HCT116 (cell line): Measurements from ENCODE around the gene HRH3.

ENCODE experiments used
- CEBPB ChIP-seq: IDR thresholded peaks from 2 replicates; pipeline ENCODE4 v1.6.1; 2012; ENCODE audit warnings: low read depth
- EZH2 ChIP-seq: fragments of 200-600 bp; sonication (generic); IDR thresholded peaks from 2 replicates; pipeline ENCODE4 v1.6.1; 2017; ENCODE audit warnings: antibody characterized with exemption, mixed run types
- TCF7L2 ChIP-seq: IDR thresholded peaks from 2 replicates; pipeline ENCODE4 v1.7.0; 2011; ENCODE audit warnings: borderline replicate concordance, inconsistent platforms; ENCODE audit not compliant: insufficient read depth, insufficient read length; ENCODE audit errors: extremely low read depth
- YY1 ChIP-seq: IDR thresholded peaks from 2 replicates; pipeline ENCODE4 v1.6.1; 2011; ENCODE audit warnings: low read length, low read depth, moderate library complexity, mild to moderate bottlenecking; ENCODE audit not compliant: insufficient replicate concordance; ENCODE audit errors: extremely low read depth
- ZBTB33 ChIP-seq: IDR thresholded peaks from 2 replicates; pipeline ENCODE4 v1.6.1; 2011; ENCODE audit warnings: mild to moderate bottlenecking, low read length, moderate library complexity; ENCODE audit not compliant: insufficient replicate concordance; ENCODE audit errors: extremely low read depth
- TF ChIP-seq, protein P1 (sequence below), 3 experiments: fragments of 200-600 bp in 1 of 3; sonication (generic) in 1 of 3; IDR thresholded peaks in 2 of 3; conservative IDR thresholded peaks in 1 of 3; 2 replicates each; pipeline ENCODE4 v1.5.1; 2012 to 2017; ENCODE audit warnings: low read depth in 2 of 3, low read length in 2 of 3, antibody characterized with exemption in 1 of 3, borderline replicate concordance in 1 of 3, control low read depth in 1 of 3, mild to moderate bottlenecking in 1 of 3, mixed read lengths in 1 of 3, mixed run types in 1 of 3, moderate library complexity in 1 of 3; ENCODE audit not compliant: insufficient read depth in 1 of 3

DNA sequence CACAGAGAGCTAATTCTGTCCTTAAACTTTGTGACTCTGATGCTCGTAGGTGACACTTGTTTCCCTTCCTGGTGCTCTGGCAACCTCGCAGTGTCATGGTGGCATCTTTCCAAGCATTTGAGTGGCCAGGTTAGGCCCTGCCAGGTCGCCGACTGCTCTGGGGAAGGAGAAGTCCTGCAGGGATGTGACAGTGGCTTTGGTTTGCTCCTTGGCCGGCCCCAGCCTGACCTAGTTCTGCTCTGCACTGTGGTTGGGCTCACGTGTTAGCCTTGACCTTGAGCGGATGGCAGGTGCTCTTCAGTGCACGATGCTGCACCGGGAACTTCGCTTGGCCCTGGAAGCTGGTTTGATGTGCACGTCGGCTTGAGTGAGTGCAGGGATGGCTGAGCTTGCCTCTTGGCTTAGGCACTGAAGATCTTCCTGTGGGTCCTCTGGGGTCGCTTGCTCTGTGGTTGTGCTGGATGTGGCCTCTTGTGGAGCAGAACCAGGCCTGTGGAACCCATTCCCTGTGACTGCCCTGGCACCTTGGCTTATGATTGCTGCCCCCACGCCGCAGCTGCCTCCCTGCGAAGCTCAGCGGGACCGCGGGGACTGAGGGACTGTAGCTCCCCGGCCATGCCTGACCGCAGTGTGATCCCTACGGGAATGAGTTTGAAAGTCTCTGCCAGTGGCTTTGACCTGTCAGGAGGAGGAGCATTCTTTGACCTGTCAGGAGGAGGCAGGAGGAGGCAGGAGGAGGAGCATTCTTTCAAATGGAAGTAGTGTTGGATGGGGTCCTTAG lies 27.0 kb upstream of the HRH3 start:
- no peak for TF ChIP-seq EZH2
- no peak for TF ChIP-seq CEBPB
- no peak for TF ChIP-seq YY1
- TF ChIP-seq TCF7L2 = no peak
- TF ChIP-seq, protein P1, sequence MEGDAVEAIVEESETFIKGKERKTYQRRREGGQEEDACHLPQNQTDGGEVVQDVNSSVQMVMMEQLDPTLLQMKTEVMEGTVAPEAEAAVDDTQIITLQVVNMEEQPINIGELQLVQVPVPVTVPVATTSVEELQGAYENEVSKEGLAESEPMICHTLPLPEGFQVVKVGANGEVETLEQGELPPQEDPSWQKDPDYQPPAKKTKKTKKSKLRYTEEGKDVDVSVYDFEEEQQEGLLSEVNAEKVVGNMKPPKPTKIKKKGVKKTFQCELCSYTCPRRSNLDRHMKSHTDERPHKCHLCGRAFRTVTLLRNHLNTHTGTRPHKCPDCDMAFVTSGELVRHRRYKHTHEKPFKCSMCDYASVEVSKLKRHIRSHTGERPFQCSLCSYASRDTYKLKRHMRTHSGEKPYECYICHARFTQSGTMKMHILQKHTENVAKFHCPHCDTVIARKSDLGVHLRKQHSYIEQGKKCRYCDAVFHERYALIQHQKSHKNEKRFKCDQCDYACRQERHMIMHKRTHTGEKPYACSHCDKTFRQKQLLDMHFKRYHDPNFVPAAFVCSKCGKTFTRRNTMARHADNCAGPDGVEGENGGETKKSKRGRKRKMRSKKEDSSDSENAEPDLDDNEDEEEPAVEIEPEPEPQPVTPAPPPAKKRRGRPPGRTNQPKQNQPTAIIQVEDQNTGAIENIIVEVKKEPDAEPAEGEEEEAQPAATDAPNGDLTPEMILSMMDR (IDR thresholded peaks at IDR 0.05 in 2 of 3, conservative IDR thresholded peaks at IDR 0.05 in 1 of 3; ENCODE audit: borderline replicate concordance in 1 of 3, insufficient read depth in 1 of 3, low read depth in 2 of 3, low read length in 2 of 3) = no peak
- TF ChIP-seq ZBTB33 = no peak
